K562 (cell line): Measurements from ENCODE around the gene OPA3. TPM values are rescaled to one million over a fixed set of nuclear protein-coding genes. Genes with fewer than 3 reads are reported as not detected.

Source experiments
- ARHGAP35 ChIP-seq: fragments of 450-650 bp; IDR thresholded peaks from 2 replicates; pipeline ENCODE4 v1.6.1; 2018; ENCODE audit not compliant: partially characterized antibody
- ASH1L ChIP-seq: fragments of 450-650 bp; IDR thresholded peaks from 2 replicates; pipeline ENCODE4 v1.6.1; 2018; ENCODE audit warnings: borderline replicate concordance, mild to moderate bottlenecking, low read depth; ENCODE audit not compliant: partially characterized antibody
- GTF2A2 ChIP-seq: IDR thresholded peaks from 2 replicates; pipeline ENCODE4 v1.6.1; 2016; ENCODE audit warnings: mild to moderate bottlenecking, missing genetic modification characterization, missing compliant biosample characterization
- HDAC1 ChIP-seq, 2 experiments: fragments of 450-650 bp; IDR thresholded peaks; 2 replicates each; pipeline ENCODE4 v1.6.1; 2016 to 2017; ENCODE audit warnings: inconsistent platforms in 1 of 2, mild to moderate bottlenecking in 1 of 2, moderate library complexity in 1 of 2
- RAD51 ChIP-seq: fragments of 450-650 bp; IDR thresholded peaks from 2 replicates; pipeline ENCODE4 v1.7.1; 2016; ENCODE audit warnings: low read depth, mild to moderate bottlenecking, borderline replicate concordance
- SAP30 ChIP-seq: fragments of 200-600 bp; sonication (generic); IDR thresholded peaks from 2 replicates; pipeline ENCODE4 v1.6.1; 2012; ENCODE audit warnings: borderline replicate concordance, low read depth, mild to moderate bottlenecking, moderate library complexity, low read length, control low read depth, inconsistent platforms; ENCODE audit not compliant: insufficient read depth, poor library complexity, severe bottlenecking
- TAL1 ChIP-seq: fragments of 450-650 bp; IDR thresholded peaks from 2 replicates; pipeline ENCODE4 v1.6.1; 2016; ENCODE audit warnings: mild to moderate bottlenecking
- U2AF2 ChIP-seq: fragments of 200-400 bp; formaldehyde crosslinking; optimal IDR thresholded peaks from 2 replicates; pipeline ENCODE3; 2017; ENCODE audit warnings: low read depth, mild to moderate bottlenecking, low read length
- ZNF175 ChIP-seq: fragments of 200-800 bp; sonication (Bioruptor generic); IDR thresholded peaks from 2 replicates; pipeline ENCODE4 v1.6.1; 2016; ENCODE audit warnings: low read depth, mild to moderate bottlenecking, missing genetic modification characterization, missing compliant biosample characterization
- ZNF79 ChIP-seq: fragments of 250-450 bp; sonication (Bioruptor Pico); IDR thresholded peaks from 2 replicates; pipeline ENCODE4 v1.4.0; 2020; ENCODE audit warnings: low read depth, mild to moderate bottlenecking, moderate library complexity
- polyA plus RNA-seq, 8 experiments: library from polyadenylated mRNA; depleted of rRNA in 4 of 8; stranded (reverse) in 5 of 8; unstranded in 3 of 8; fragments of >200 nt; fragmentation: Nextera tagmentation in 2 of 8; fragmentation: Illumina TruSeq in 1 of 8; extraction: Ambion mirVana in 2 of 8; extraction: Trizol in 1 of 8; gene quantifications; 2 replicates each; pipeline versions ENCODE4 v1.2.1 to v1.2.3, GENCODE V29; 2011 to 2014; ENCODE audit warnings: inconsistent platforms in 1 of 8, missing spikeins in 1 of 8
- total RNA-seq, 7 experiments: library from RNA; depleted of rRNA in 6 of 7; stranded (reverse); fragments of >200 nt in 6 of 7; fragmentation: Illumina TruSeq in 2 of 7; extraction: Trizol in 2 of 7; gene quantifications; 2 replicates each; pipeline versions ENCODE4 v1.2.1 to v1.2.3, GENCODE V29; 2011 to 2021; ENCODE audit warnings: low replicate concordance in 1 of 7
- TF ChIP-seq, protein P1 (sequence below), 2 experiments: IDR thresholded peaks in 1 of 2; conservative IDR thresholded peaks in 1 of 2; 2 replicates each; pipeline ENCODE4 v1.6.1; 2016; ENCODE audit warnings: low read depth in 2 of 2, mild to moderate bottlenecking in 1 of 2, missing compliant biosample characterization in 1 of 2, missing genetic modification characterization in 1 of 2, moderate library complexity in 1 of 2
- TF ChIP-seq, protein P2 (sequence below): fragments of 250-450 bp; sonication (Bioruptor Pico); IDR thresholded peaks from 2 replicates; pipeline ENCODE4 v1.8.0; 2021; ENCODE audit warnings: mild to moderate bottlenecking, moderate library complexity
- TF ChIP-seq, protein P3 (sequence below), 2 experiments: fragments of 450-650 bp; formaldehyde crosslinking in 1 of 2; IDR thresholded peaks; 2 replicates each; pipeline versions ENCODE4 v1.4.0 to v1.6.1; 2014 to 2020; ENCODE audit warnings: mild to moderate bottlenecking in 2 of 2, borderline replicate concordance in 1 of 2, low read depth in 1 of 2
- TF ChIP-seq, protein P4 (sequence below): sonication (generic); formaldehyde crosslinking; IDR thresholded peaks from 2 replicates; pipeline ENCODE4 v1.8.0; 2022; ENCODE audit warnings: missing genetic modification reagents, mild to moderate bottlenecking, moderate library complexity, borderline replicate concordance

The OPA3 gene
- total and polyA plus RNA-seq, 9 of the 15 experiments (the other 6 are each of a cell fraction or from before 2014, with no cell fraction given) = 1.4 to 18.8 (median 9.0) TPM

DNA sequence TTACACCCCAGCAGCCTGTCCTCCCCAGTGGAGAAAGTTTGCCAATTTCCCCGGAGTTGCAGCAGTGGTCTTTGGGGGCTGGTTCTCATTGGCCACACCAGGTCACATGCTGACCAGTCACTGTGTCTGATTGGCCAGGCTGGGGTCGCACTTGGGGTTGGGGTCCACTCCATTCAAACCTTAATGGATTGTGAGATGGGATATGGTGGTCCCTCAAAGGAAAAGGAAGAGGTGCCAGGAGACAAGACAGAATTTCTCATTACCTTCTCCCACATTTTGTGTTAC is 82.9 kb downstream of the OPA3 start (continued):
- TF ChIP-seq, protein P1, sequence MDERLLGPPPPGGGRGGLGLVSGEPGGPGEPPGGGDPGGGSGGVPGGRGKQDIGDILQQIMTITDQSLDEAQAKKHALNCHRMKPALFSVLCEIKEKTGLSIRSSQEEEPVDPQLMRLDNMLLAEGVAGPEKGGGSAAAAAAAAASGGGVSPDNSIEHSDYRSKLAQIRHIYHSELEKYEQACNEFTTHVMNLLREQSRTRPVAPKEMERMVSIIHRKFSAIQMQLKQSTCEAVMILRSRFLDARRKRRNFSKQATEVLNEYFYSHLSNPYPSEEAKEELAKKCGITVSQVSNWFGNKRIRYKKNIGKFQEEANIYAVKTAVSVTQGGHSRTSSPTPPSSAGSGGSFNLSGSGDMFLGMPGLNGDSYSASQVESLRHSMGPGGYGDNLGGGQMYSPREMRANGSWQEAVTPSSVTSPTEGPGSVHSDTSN (CRISPR knock-in tag; IDR thresholded peaks at IDR 0.05; ENCODE audit: low read depth) = no peak
- TF ChIP-seq, protein P1 (tag; conservative IDR thresholded peaks at IDR 0.05; ENCODE audit: low read depth) = no peak
- TF ChIP-seq ZNF175 (CRISPR knock-in tag) (no peak), ASH1L (peak; percentile 20), U2AF2 (no peak), TAL1 (no peak), ZNF79 (no peak), HDAC1 (IDR thresholded peaks at IDR 0.05) (no peak), GTF2A2 (tag) (no peak), SAP30 (no peak), RAD51 (peak; percentile 89), ARHGAP35 (no peak)
- TF ChIP-seq, protein P2, sequence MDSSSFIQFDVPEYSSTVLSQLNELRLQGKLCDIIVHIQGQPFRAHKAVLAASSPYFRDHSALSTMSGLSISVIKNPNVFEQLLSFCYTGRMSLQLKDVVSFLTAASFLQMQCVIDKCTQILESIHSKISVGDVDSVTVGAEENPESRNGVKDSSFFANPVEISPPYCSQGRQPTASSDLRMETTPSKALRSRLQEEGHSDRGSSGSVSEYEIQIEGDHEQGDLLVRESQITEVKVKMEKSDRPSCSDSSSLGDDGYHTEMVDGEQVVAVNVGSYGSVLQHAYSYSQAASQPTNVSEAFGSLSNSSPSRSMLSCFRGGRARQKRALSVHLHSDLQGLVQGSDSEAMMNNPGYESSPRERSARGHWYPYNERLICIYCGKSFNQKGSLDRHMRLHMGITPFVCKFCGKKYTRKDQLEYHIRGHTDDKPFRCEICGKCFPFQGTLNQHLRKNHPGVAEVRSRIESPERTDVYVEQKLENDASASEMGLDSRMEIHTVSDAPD = no peak
- TF ChIP-seq, protein P3, sequence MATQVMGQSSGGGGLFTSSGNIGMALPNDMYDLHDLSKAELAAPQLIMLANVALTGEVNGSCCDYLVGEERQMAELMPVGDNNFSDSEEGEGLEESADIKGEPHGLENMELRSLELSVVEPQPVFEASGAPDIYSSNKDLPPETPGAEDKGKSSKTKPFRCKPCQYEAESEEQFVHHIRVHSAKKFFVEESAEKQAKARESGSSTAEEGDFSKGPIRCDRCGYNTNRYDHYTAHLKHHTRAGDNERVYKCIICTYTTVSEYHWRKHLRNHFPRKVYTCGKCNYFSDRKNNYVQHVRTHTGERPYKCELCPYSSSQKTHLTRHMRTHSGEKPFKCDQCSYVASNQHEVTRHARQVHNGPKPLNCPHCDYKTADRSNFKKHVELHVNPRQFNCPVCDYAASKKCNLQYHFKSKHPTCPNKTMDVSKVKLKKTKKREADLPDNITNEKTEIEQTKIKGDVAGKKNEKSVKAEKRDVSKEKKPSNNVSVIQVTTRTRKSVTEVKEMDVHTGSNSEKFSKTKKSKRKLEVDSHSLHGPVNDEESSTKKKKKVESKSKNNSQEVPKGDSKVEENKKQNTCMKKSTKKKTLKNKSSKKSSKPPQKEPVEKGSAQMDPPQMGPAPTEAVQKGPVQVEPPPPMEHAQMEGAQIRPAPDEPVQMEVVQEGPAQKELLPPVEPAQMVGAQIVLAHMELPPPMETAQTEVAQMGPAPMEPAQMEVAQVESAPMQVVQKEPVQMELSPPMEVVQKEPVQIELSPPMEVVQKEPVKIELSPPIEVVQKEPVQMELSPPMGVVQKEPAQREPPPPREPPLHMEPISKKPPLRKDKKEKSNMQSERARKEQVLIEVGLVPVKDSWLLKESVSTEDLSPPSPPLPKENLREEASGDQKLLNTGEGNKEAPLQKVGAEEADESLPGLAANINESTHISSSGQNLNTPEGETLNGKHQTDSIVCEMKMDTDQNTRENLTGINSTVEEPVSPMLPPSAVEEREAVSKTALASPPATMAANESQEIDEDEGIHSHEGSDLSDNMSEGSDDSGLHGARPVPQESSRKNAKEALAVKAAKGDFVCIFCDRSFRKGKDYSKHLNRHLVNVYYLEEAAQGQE (IDR thresholded peaks at IDR 0.05; ENCODE audit: borderline replicate concordance) = peak; percentile 35; the same call in 1 of the 2 replicates
- TF ChIP-seq, protein P3 (CRISPR knock-in tag; IDR thresholded peaks at IDR 0.05; ENCODE audit: low read depth) = no peak
- TF ChIP-seq, protein P4, sequence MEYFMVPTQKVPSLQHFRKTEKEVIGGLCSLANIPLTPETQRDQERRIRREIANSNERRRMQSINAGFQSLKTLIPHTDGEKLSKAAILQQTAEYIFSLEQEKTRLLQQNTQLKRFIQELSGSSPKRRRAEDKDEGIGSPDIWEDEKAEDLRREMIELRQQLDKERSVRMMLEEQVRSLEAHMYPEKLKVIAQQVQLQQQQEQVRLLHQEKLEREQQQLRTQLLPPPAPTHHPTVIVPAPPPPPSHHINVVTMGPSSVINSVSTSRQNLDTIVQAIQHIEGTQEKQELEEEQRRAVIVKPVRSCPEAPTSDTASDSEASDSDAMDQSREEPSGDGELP (CRISPR knock-in tag) = 0 out of 2 replicates have a peak, but pooled peaks have one; percentile 24
